SK-N-MC (cell line): ENCODE data around the gene DNAL4.

Experiments
- EZH2 ChIP-seq: fragments of 200-600 bp; sonication (generic); IDR thresholded peaks from one replicate; pipeline ENCODE4 v1.6.1; 2017; ENCODE audit warnings: antibody characterized with exemption
- FOXP2 ChIP-seq: optimal IDR thresholded peaks from 2 replicates; pipeline ENCODE3; 2011; ENCODE audit warnings: mild to moderate bottlenecking, moderate library complexity; ENCODE audit not compliant: insufficient read depth; ENCODE audit errors: extremely low read length, control extremely low read depth
- POLR2AphosphoS5 ChIP-seq: IDR thresholded peaks from 2 replicates; pipeline ENCODE4 v1.6.1; 2012; ENCODE audit warnings: mild to moderate bottlenecking, low read depth, low read length, borderline replicate concordance

- TF ChIP-seq POLR2AphosphoS5 (no peak), EZH2 (no peak), FOXP2 (no peak)
These were observed 7.3 kb downstream of the DNAL4 start for GRCh38 chr22:38786631-38787030.
